SH-SY5Y (cell line): ENCODE results near the gene RASD2.

Experiments
- GATA2 ChIP-seq: IDR thresholded peaks from 2 replicates; pipeline ENCODE4 v1.6.1; 2011; ENCODE audit warnings: mild to moderate bottlenecking, low read depth, low read length
- GATA3 ChIP-seq: IDR thresholded peaks from 2 replicates; pipeline ENCODE4 v1.6.1; 2011; ENCODE audit warnings: low read depth, mild to moderate bottlenecking, low read length, moderate library complexity

The RASD2 gene

GRCh38 chr22:35547987-35548721 is 7.5 kb downstream of the RASD2 start:
- TF ChIP-seq GATA3 (no peak), GATA2 (no peak)

- TF ChIP-seq GATA2, result no peak
- TF ChIP-seq GATA3, result no peak
Observed at GRCh38 chr22:35548722-35549112, 8.1 kb downstream of the RASD2 start.

- no peak for TF ChIP-seq GATA2
- TF ChIP-seq GATA3, result no peak
Observed at GRCh38 chr22:35549328-35549727, 8.7 kb downstream of the RASD2 start.

GRCh38 chr22:35551549-35552177 is 11.0 kb downstream of the RASD2 start:
- TF ChIP-seq GATA3 (no peak), GATA2 (no peak)

- no peak for TF ChIP-seq GATA2
- TF ChIP-seq GATA3, result no peak
Observed at GRCh38 chr22:35552196-35552842, 11.7 kb downstream of the RASD2 start.

GRCh38 chr22:35552846-35553245 is 12.2 kb downstream of the RASD2 start:
- no peak for TF ChIP-seq GATA2
- no peak for TF ChIP-seq GATA3

GRCh38 chr22:35553341-35553740 is 12.7 kb downstream of the RASD2 start:
- TF ChIP-seq GATA3, result no peak
- no peak for TF ChIP-seq GATA2

- no peak for TF ChIP-seq GATA3
- TF ChIP-seq GATA2, result no peak
Observed at GRCh38 chr22:35554297-35554845, 13.7 kb downstream of the RASD2 start.

GRCh38 chr22:35555483-35555890 is 14.9 kb downstream of the RASD2 start:
- TF ChIP-seq GATA2 (no peak), GATA3 (no peak)

GRCh38 chr22:35555946-35556547 is 15.4 kb downstream of the RASD2 start:
- TF ChIP-seq GATA3 (no peak), GATA2 (no peak)

GRCh38 chr22:35556666-35557065 is 16.0 kb downstream of the RASD2 start:
- TF ChIP-seq GATA3 (no peak), GATA2 (no peak)

- TF ChIP-seq GATA3, result no peak
- TF ChIP-seq GATA2, result no peak
Observed at GRCh38 chr22:35558031-35558430, 17.4 kb downstream of the RASD2 start.

- TF ChIP-seq GATA3 (no peak), GATA2 (no peak)
Observed at GRCh38 chr22:35558719-35559118, 18.1 kb downstream of the RASD2 start.

GRCh38 chr22:35559354-35560005 is 18.8 kb downstream of the RASD2 start:
- TF ChIP-seq GATA2 (no peak), GATA3 (no peak)

- TF ChIP-seq GATA3, result no peak
- TF ChIP-seq GATA2, result no peak
Observed at GRCh38 chr22:35560366-35560765, 19.7 kb downstream of the RASD2 start.
